ENCODE results near the gene MYOZ3. TPM values are rescaled to one million over a fixed set of nuclear protein-coding genes. Genes with fewer than 3 reads are reported as not detected.

The MYOZ3 gene
- total and polyA plus RNA-seq, 2 of the 8 experiments (the other 6 are each of a cell fraction or from before 2014, with no cell fraction given) = 9.6 to 19.1 TPM

GRCh38 chr5:150689120-150689519, 28.1 kb downstream of the MYOZ3 start:
- CTCF ChIA-PET (ENCODE audit: partially characterized antibody) = interaction anchor here (0.9 to 2.3 kb wide), 4 partner anchors 11 to 239 kb away, joined by 3 to 11 read pairs (median 6); partner anchors contain the start of gene RBM22
- no peak for FAIRE-seq

More at GRCh38 chr5:150689120-150689519, 28.1 kb downstream of the MYOZ3 start:
- no peaks in the 10 kb centered on the region for H3K23me2 ChIP-seq (ENCODE audit: low read depth, low read length)
- H3K56ac ChIP-seq (replicated peaks; ENCODE audit: insufficient read length, low read depth, low read length) = no peak overlapping the region
- no peak overlapping the region for H3K4me3 ChIP-seq (ENCODE audit: extremely low read depth in 1 of 4, insufficient read depth in 2 of 4, low read depth in 3 of 4, low read length in 4 of 4)
- no peak overlapping the region for H4K8ac ChIP-seq (ENCODE audit: extremely low read depth, insufficient read depth, low read length)
- no peaks in the 10 kb centered on the region for H4K20me1 ChIP-seq (replicated peaks in 1 of 2; ENCODE audit: control insufficient read depth in 1 of 2, insufficient read depth in 2 of 2, low read length in 2 of 2)
- no peak overlapping the region for H2AFZ ChIP-seq (ENCODE audit: low read length)
- H3K79me2 ChIP-seq (ENCODE audit: control insufficient read depth in 1 of 2, insufficient read depth in 2 of 2, low read length in 2 of 2) = no peaks in the 10 kb centered on the region
- WGBS, 2 experiments (ENCODE audit: extremely low coverage in 1 of 2, insufficient coverage in 1 of 2, insufficient read length in 1 of 2, insufficient replicate concordance in 2 of 2, low coverage in 1 of 2, low lambda C conversion rate in 2 of 2, missing lambda C conversion rate in 1 of 2) = 100% methylated on average over 1 of the region's 1 CpG; no CpG with 5 or more reads in 1 of the 2 experiments
- no peak overlapping the region for H3K4ac ChIP-seq (replicated peaks; ENCODE audit: insufficient read length, low read depth, low read length)
- H3K14ac ChIP-seq (ENCODE audit: insufficient read length) = no peak overlapping the region
- no peak overlapping the region for H2BK12ac ChIP-seq (ENCODE audit: low read depth, low read length)
- H4K91ac ChIP-seq (replicated peaks; ENCODE audit: insufficient read length, low read length) = no peak overlapping the region
- H3K23ac ChIP-seq (ENCODE audit: insufficient read length) = no peak overlapping the region
- no peak for TF ChIP-seq TAF7 (optimal IDR thresholded peaks at IDR 0.05; ENCODE audit: borderline replicate concordance, low read depth, low read length)
- TF ChIP-seq POLR2AphosphoS5 (IDR thresholded peaks at IDR 0.05; ENCODE audit: low read depth, low read length) = no peak
- no peak for TF ChIP-seq MAX (IDR thresholded peaks at IDR 0.05)
- H2BK5ac ChIP-seq (ENCODE audit: low read depth, low read length) = no peak overlapping the region
- H3K4me1 ChIP-seq (replicated peaks in 1 of 4; ENCODE audit: control insufficient read depth in 3 of 4, insufficient read depth in 4 of 4, low read length in 3 of 4) = no peaks in the 10 kb centered on the region
- H2AK5ac ChIP-seq (ENCODE audit: low read depth, low read length) = no peak overlapping the region
- DNase-seq (ENCODE audit: low read depth in 1 of 2, low spot score in 2 of 2) = no peak
- peaks cover 14 to 35% (median 33%) of the 10 kb centered on the region in 4 experiments; a peak in 7 of 8 replicates for H3K36me3 ChIP-seq (ENCODE audit: control insufficient read depth in 2 of 4, insufficient read depth in 4 of 4, low read length in 3 of 4)
- H3K4me2 ChIP-seq (ENCODE audit: insufficient read depth in 1 of 2, low read depth in 2 of 2, low read length in 2 of 2) = no peak overlapping the region
- no peak overlapping the region for H3K18ac ChIP-seq (ENCODE audit: extremely low read depth, low read length)
- H2BK20ac ChIP-seq (ENCODE audit: low read length) = no peak overlapping the region
- POLR2A ChIA-PET (ENCODE audit: partially characterized antibody) = interaction anchor here (0.8 to 6.2 kb wide), 3 partner anchors 12 to 25 kb away, joined by 3 to 33 read pairs (median 17); partner anchors contain the start of gene RBM22
- no peak overlapping the region for H3K9ac ChIP-seq (replicated peaks in 1 of 4; ENCODE audit: extremely low read depth in 1 of 4, low read depth in 3 of 4, low read length in 3 of 4)
- H4K5ac ChIP-seq (ENCODE audit: insufficient read length, low read depth, low read length) = no peak overlapping the region
- no peak overlapping the region for H2BK120ac ChIP-seq (replicated peaks; ENCODE audit: low read depth, low read length)
- no peaks in the 10 kb centered on the region for H3K79me1 ChIP-seq (ENCODE audit: low read depth, low read length)
- H2BK15ac ChIP-seq (ENCODE audit: low read length) = no peak overlapping the region
- no peaks in the 10 kb centered on the region for H3K9me3 ChIP-seq (ENCODE audit: insufficient read depth in 2 of 2, low read depth in 1 of 2, low read length in 1 of 2)
- no peak overlapping the region for H3K27ac ChIP-seq (ENCODE audit: low read depth, low read length)
- no peaks in the 10 kb centered on the region for H3K27me3 ChIP-seq (replicated peaks in 1 of 4; ENCODE audit: control insufficient read depth in 3 of 4, extremely low read depth in 1 of 4, insufficient read depth in 3 of 4, low read length in 3 of 4)
